ENCODE measurements around the gene GTF3A.
"Not testable (repeated sequence)": the region's sequence is repeated elsewhere in the genome, so short reads cannot be mapped to it uniquely, and the experiment has no call there.

The GTF3A gene

GRCh38 chr13:27424246-27425157 is at the start of gene GTF3A:
TSS of gene GTF3A (plus strand) at chr13:27424619.
- peak; percentile 95 for DNase-seq

- DNase-seq: peak; percentile 67
Measured at GRCh38 chr13:27374650-27375049, 49.8 kb upstream of the GTF3A start.

DNA sequence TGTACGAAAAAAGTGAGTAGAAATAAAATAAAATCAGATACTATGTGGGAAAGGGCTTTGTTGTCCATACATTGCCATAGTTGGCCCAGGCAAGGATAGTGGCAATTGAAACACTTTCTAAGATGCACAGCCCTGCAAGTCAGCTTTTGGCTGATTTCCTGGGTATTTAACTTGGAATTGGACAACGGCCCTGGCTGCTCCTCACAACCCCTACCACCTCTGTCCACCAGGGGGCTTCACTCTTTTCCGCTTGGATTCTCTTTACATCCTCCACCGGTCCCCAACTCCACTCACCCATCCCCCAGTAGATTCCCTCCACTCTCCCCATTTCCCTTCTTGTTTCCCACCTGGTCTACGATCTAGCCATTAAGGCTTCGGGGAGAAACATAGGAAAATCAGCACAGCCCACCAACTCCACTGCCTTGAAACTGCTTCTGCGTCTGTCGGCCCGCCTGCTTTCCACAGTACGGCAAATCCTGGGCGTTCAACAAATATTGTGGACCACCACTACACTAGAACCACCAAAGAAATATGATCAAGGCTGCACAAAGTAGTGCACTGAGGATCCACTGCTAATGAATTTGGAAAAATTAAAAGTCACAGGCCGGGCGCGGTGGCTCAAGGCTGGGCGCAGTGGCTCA is 48.6 kb upstream of the GTF3A start:
- DNase-seq: peak; percentile 82

DNA sequence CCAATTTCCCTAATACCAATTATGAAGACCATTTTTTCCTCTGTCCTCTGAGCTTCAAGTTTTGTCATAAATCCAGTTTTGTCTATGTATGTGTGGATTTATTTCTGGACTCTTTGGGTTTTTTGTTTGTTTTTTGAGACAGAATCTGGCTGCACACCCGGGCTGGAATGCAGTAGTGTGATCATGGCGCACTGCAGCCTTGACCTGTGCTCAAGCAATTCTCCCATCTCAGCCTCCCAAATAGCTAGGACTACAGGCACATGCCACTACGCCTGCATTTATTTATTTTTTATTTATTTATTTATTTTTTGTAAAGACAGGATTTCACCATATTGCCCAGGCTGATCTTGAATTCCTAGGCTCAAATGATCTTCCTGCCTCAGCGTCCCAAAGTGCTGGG is 45.3 kb upstream of the GTF3A start:
- no peak for DNase-seq

DNA sequence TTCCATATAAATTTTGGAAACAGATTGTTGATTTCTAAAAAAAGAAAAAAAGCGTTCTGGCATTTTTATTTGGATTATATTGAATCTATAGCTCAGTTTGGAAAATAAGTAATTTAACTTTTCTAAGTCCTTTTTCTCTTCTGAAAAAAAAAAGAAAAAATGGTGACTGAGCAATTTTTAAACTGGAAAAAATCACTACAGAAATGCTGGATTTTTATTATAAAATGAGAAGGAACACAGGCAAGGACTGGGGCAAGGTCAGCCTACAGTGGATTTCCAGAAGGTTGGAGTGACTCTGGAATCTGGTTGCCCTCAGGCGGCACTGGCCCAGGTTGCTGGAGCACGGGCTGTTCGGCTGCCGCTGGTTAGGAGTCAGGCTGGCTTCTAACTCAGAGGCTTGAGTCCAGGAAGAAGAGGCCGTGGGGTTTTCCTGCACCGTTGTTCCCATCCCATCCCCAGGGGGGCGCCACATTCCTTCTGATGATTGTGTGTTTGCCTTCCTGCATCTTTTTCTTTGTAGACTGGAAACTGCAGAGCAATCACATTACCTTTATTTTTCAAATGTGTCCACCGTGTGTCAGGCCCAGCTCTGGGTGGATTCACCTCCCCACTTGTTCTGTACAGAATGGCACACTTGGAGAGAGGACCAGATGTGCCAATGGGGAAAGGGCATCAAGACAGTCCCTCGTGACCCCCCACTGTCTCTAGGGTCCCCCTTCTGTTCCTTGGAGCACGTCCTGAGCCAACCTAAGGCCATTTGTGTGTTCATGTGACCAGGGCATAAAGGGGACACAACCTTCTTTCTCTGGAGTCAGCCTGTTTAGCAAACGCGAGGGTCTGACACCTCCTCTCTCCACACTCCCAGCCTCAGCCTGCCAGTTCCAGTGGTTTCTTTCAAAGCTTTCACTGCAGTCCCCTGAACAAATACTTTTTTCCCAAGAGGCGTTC is 44.5 kb upstream of the GTF3A start:
- peak; percentile 78 for DNase-seq

DNA sequence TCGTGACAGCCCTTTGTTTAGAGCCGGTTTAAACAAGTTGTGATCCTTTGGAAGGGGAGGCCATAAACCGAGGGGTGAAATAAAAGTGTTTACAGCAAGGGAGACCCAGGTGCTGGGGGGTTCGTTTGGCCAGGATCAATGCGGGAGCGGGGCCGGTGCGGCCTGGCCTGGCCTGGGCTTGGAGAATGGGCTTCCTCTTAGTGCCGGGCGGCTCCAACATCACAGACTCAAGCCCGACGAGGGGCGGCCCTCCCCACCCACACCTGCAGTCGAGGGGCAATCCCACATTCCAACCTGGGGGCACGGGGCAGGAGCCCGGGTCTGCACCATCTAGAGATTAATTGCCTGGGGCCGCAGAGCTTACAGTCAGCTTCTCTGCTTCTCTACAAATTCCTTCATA is 42.8 kb upstream of the GTF3A start:
- DNase-seq: no peak

DNA sequence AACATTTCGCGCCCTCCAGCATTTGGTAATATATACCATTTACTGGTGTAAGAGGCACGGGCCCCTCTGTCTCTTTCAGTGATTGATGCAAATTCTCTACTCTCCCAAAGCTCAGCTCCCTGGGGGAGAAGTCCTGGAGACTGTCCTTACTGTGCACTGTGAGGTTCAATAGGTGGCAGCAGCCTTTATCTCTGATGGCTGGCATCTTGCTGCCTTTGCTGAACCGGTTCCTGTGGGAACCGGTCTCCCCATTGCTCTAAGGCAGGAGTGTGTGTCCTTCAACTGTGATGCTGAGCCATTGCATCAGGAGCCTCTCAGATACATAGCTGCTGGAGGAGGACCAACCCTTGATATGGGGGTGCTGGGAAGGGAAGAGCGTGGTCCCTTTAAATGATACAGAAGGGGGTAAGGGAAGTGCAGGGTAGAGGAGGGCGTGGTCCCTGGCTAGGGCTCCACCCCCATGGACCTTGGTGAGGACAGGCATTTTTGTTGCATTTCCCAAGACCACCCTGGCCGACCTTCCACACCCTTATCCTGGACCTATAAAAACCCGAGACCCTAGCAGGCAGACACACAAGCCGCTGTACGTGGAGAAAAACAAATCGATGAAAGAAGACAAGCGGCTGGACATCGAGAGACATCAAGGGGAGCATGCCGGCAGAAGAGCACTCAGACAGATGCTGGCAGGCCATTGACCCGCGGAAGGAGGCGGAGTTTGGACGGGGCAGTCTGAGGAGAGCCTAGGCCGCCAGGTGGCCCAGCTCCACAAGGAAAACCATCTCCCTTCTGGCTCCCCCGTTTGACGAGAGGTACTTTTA is 41.1 kb upstream of the GTF3A start:
- DNase-seq: no peak

DNA sequence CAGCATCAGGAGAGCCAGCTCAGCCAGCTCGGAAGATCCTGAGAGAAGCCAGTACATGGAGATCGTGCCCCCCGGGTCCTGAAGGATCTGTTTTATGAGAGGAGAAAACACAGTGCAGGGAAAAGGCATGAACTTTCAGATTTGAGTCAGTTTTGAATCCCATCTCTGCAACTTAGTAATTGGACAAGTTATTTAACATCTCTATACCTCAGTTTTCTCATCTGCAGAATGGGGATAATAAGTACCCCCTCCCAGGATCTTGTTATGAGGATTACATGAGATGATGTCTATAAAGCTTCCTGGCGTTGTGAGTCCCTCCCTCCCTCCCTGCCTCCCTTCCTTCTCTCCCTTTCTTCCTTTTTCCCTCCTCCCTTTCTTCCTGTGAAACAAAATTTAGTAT is 40.1 kb upstream of the GTF3A start:
- no peak for DNase-seq

DNA sequence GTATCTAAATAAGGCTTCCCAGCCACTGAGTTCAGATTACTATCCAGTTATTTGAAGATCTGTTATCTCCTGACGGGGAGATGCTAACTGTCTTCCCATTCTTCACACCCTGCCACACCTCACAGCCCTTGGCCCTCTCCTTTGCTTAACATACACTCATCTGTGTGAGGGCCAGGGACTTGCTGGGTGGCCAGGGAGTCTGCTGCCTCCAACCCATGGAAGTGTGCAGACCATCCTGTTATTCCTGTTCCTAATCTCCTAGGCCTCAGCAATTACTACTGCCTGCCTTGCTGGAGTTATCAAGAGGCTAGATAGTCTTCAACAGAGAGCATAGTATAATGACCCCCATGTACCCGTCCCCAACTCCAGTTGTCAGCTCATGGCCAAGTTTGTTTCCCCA is 36.2 kb upstream of the GTF3A start:
- no peak for DNase-seq

DNA sequence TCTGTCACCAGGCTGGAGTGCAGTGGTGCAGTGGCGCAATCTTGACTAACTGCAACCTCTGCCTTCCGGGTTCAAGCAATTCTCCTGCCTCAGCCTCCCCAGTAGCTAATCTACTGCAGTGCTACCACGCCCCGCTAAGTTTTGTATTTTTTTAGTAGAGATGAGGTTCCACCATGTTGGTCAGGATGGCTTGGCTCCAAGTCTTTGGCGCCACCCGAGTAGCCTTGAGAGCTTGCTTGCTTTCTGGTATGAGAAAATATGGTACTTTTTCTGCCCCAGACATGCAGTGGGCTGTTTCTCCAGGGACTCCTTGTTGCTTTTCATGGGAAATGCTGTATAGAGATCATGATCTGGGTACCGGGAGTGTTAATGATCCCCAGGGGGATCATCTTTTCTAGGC is 34.5 kb upstream of the GTF3A start:
- no peak for DNase-seq

DNA sequence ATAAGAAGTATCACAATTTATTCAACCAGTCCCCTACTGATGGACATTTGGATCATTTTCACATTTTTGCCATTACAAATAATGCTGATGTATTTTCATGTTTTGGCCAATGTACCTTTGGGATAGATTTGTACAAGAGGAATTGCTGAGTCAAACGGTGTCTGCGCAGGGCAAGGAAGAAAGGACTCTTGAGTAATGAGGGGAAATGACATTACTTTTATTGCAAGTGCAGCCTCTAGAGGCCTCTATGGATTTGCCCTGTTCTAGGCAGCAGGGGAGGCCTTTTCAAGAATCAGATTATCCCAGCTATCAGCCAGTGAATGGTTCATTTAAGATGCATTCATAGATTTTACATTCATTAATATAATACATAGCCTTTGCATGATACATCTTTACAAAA is 32.9 kb upstream of the GTF3A start:
- DNase-seq: no peak

DNA sequence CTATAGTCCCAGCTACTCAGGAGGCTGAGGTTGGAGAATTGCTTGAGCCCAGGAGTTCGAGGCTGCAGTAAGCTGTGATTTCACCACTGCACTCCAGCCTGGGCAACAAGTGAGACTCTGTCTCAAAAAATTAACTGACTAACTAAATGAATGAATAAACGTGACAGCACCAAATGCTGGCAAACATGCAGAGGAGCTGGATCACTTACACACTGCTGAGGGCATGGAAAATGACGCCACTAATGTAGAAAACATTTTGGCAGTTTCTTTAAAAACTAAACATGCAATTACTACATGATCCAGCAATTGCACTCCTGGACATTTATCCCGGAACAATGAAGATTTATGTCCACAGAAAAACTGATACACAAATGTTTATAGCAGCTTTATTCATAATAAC is 31.3 kb upstream of the GTF3A start:
- DNase-seq: no peak

DNA sequence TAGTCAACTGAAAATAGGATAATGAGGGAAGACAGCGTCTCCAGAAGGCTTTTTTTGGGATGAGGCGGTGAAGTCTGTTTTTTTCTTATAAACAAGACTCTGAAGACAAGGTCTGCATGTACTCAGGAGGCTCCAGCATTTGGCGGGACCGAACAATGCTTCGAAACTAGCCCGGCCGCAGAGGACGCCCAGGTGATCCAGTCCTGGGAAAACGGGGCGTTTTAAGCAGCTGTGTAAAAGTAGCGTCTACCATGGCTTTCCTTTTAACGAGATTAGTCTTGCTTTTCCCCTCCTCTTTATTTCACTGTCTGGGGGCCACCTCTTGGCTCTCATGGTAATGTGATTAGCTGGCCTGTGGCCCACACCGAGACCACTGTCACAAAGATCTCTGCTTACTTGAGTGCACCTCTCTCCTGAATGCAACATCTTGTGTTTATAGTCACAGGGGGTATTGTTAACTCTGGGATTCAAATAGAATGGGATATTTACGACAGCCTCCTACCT is 29.4 kb upstream of the GTF3A start:
- DNase-seq: no peak

DNA sequence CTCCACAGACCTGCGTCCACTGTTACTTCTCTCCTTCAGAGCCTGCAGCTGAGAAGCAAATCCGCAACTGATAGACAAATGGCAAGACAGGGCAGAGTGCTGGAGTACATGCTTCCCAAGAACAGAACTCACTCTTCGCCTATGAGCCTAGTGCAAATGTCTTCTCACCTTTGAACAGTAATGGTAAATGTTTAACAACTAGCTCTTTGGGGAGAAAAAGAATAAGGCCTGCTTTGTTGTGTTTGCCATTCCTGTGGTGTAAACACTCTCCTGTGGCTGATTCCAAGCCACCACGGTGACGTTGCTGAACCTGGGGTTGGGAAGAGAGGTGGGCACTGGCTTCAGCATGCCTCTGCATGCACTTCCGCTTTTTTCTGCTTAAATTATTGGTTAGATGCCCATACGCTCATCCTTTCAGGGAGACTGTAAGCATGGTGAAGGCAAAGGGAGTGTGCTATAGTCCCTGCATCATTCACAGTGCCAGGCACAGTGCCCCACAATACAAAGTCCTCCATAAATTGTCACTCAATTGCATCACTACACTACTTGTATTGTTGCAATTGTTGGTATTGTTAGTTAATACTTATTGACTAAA is 28.1 kb upstream of the GTF3A start:
- DNase-seq: no peak

DNA sequence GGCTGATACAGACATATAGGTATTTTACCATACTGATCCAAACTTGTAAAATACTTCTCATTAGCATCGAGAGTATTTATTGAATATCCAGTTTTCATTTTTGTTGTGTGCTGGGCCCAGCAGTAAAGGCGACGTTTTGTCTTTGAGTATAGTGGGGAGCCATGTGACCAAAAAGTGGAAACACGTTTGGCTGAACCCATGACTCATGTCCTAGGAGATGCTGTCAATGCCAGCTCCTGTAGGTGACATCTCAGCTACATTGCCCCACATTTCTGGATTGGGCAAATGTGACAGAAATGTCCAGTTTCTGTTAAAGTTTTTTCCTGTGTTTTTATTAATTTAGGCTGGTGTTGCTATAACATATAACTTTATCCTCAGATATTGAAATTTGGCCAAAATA is 26.1 kb upstream of the GTF3A start:
- no peak for DNase-seq

- not testable (repeated sequence) for DNase-seq
Measured at GRCh38 chr13:27400405-27400804, 24.0 kb upstream of the GTF3A start.

DNA sequence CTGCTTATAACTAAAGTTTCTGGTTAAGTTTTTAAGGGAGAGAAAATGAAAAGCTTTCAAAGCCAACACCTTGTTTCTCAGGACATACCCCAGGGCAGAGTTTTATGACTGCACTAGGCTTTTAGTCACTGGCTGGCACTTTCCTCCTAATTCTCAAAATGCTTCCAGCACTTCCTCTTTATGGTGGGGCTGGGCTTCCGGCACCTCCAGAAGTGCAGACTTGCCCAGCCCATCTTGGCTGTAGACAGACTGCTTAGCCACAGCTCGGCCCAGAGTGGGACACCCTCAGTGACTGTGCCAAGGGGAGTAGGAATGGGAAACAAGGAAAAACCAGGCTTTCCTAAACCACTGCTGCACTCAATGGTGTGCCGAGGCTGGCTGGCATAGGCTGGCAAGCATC is 23.2 kb upstream of the GTF3A start:
- DNase-seq: no peak

- DNase-seq: no peak
Measured at GRCh38 chr13:27403203-27403678, 21.2 kb upstream of the GTF3A start.

- no peak for DNase-seq
Measured at GRCh38 chr13:27403727-27404385, 20.6 kb upstream of the GTF3A start.

DNA sequence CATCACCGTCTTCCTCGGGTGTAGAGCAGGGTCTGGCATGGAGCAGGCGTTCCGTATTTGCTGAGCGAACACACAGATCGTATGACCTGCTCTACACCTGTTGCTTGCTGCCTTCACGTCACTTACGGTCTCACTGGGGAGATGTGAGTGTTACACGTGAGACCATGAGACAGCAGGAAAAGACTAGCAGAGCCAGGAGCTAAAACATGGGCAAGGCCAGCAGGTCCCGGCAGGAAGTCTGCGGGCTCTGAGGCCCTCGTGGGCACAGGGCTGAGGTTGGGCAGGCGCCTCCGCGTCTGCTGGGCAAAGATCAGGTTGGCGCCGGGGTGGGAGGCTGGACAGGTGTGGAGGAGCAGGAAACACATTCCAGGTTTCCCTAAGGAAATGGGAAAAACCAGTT is 19.7 kb upstream of the GTF3A start:
- DNase-seq: no peak

DNA sequence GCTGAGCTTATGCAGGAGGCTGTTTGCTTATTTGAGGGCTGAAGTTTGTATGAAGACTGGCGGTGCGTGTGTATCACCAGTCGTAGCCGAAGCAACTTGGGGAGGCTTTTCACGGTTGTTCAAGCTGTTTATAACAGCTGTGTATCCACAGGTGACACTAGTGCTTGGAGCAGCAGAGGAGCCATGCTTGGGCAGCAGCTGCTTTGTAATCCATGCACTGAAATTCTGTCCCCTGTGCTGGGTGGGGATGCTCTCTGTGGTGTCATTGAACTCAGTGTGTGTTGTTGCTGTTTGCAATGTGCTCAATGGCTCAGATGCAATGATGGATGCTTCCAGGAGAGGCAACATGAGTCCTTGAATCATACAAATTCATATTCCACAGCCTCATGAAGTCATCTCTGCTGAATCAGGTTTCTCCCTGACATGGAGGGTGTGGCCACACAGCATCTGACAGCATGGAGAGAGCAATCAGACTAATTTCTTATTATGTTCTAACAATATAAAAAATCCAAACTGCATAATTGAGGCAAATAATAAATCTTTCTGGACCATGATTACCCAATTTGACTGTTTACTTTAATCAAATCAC is 18.8 kb upstream of the GTF3A start:
- no peak for DNase-seq
